HG03159 (cell line): ENCODE results near the gene RTL9.
"Not testable (repeated sequence)": the region's sequence is repeated elsewhere in the genome, so short reads cannot be mapped to it uniquely, and the experiment has no call there.

Experiments
- ATAC-seq: cut with Tn5 transposase; IDR thresholded peaks from one replicate; pipeline ENCODE4 v1.9.1; 2021; ENCODE audit warnings: mild to moderate bottlenecking, moderate library complexity; ENCODE audit not compliant: unreplicated experiment

The RTL9 gene

GRCh38 chrX:110358548-110358947 lies at the start of gene RTL9:
RTL9 (plus strand) TSS chrX:110358848; CDS start chrX:110450618, 91,770 bp downstream.
- ATAC-seq: no peak

GRCh38 chrX:110310000-110310790 lies 48.5 kb upstream of the RTL9 start:
- no peak for ATAC-seq

- ATAC-seq: peak; percentile 77
Measured at GRCh38 chrX:110310896-110311295, 47.8 kb upstream of the RTL9 start.

GRCh38 chrX:110311437-110312230 lies 47.0 kb upstream of the RTL9 start:
- no peak for ATAC-seq

- ATAC-seq: no peak
Measured at GRCh38 chrX:110315551-110315950, 43.1 kb upstream of the RTL9 start.

- ATAC-seq: no peak
Measured at GRCh38 chrX:110316351-110317060, 42.1 kb upstream of the RTL9 start.

- peak; percentile 26 for ATAC-seq
Measured at GRCh38 chrX:110317061-110317819, 41.4 kb upstream of the RTL9 start.

- ATAC-seq: peak; percentile 73
Measured at GRCh38 chrX:110317820-110318663, 40.6 kb upstream of the RTL9 start, which contains the start of gene AMMECR1. AMMECR1 (minus strand) TSS chrX:110318085; CDS start chrX:110318071, 14 bp downstream.

GRCh38 chrX:110318664-110318968 lies 40.0 kb upstream of the RTL9 start:
- ATAC-seq: peak; percentile 24

- ATAC-seq: no peak
Measured at GRCh38 chrX:110320381-110320987, 38.2 kb upstream of the RTL9 start.

- no peak for ATAC-seq
Measured at GRCh38 chrX:110321081-110321480, 37.6 kb upstream of the RTL9 start.

- ATAC-seq: no peak
Measured at GRCh38 chrX:110321670-110322069, 37.0 kb upstream of the RTL9 start.

- ATAC-seq: no peak
Measured at GRCh38 chrX:110322603-110323002, 36.0 kb upstream of the RTL9 start.

GRCh38 chrX:110326712-110327111 lies 31.9 kb upstream of the RTL9 start:
- ATAC-seq: no peak

- no peak for ATAC-seq
Measured at GRCh38 chrX:110327336-110327735, 31.3 kb upstream of the RTL9 start.

GRCh38 chrX:110328613-110329012 lies 30.0 kb upstream of the RTL9 start:
- not testable (repeated sequence) for ATAC-seq

GRCh38 chrX:110331444-110332030 lies 27.1 kb upstream of the RTL9 start:
- ATAC-seq: no peak

GRCh38 chrX:110333458-110333857 lies 25.2 kb upstream of the RTL9 start:
- not testable (repeated sequence) for ATAC-seq

GRCh38 chrX:110338935-110339334 lies 19.7 kb upstream of the RTL9 start:
- no peak for ATAC-seq
